DND-41 (cell line): ENCODE data around the gene TCF19.
"Not testable (repeated sequence)": the region's sequence is repeated elsewhere in the genome, so short reads cannot be mapped to it uniquely, and the experiment has no call there.

Source experiments
- EZH2 ChIP-seq: IDR thresholded peaks from 3 replicates; pipeline ENCODE4 v1.6.1; 2012; ENCODE audit warnings: borderline replicate concordance, low read depth, mild to moderate bottlenecking, moderate library complexity, low read length, inconsistent platforms; ENCODE audit not compliant: severe bottlenecking
- TF ChIP-seq, protein P1 (sequence below): IDR thresholded peaks from 2 replicates; pipeline ENCODE4 v1.5.1; 2012; ENCODE audit warnings: borderline replicate concordance, low read length, moderate library complexity, mild to moderate bottlenecking; ENCODE audit not compliant: poor library complexity, severe bottlenecking; ENCODE audit errors: extremely low read depth

DNA sequence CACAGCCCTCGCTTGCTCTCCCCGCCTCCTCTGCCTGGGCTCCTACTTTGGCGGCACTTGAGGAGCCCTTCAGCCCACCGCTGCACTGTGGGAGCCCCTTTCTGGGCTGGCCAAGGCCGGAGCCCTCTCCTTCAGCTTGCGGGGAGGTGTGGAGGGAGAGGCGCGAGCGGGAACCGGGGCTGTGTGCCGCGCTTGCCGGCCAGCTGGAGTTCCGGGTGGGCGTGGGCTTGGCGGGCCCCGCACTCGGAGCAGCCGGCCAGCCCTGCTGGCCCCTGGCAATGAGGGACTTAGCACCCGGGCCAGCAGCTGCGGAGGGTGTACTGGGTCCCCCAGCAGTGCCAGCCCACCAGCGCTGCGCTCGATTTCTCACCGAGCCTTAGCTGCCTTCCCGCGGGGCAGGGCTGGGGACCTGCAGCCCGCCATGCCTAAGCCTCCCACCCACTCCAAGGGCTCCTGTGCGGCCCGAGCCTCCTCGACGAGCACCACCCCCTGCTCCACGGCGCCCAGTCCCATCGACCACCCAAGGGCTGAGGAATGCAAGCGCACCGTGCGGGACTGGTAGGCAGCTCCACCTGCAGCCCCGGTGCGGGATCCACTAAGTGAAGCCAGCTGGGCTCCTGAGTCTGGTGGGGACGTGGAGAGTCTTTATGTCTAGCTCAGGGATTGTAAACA is 37.1 kb downstream of the TCF19 start:
- TF ChIP-seq, protein P1, sequence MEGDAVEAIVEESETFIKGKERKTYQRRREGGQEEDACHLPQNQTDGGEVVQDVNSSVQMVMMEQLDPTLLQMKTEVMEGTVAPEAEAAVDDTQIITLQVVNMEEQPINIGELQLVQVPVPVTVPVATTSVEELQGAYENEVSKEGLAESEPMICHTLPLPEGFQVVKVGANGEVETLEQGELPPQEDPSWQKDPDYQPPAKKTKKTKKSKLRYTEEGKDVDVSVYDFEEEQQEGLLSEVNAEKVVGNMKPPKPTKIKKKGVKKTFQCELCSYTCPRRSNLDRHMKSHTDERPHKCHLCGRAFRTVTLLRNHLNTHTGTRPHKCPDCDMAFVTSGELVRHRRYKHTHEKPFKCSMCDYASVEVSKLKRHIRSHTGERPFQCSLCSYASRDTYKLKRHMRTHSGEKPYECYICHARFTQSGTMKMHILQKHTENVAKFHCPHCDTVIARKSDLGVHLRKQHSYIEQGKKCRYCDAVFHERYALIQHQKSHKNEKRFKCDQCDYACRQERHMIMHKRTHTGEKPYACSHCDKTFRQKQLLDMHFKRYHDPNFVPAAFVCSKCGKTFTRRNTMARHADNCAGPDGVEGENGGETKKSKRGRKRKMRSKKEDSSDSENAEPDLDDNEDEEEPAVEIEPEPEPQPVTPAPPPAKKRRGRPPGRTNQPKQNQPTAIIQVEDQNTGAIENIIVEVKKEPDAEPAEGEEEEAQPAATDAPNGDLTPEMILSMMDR: not testable (repeated sequence)
- TF ChIP-seq EZH2: not testable (repeated sequence)
